H9 (cell line): ENCODE measurements around the gene MRTFA. TPM values are rescaled to one million over a fixed set of nuclear protein-coding genes. Genes with fewer than 3 reads are reported as not detected.

ENCODE experiments used
- DNase-seq: peaks from one replicate; pipeline ENCODE4 v3.0.0-alpha.2; 2017
- H2AFZ ChIP-seq: one replicate; pipeline ENCODE4 v1.6.1; 2013; ENCODE audit warnings: mild to moderate bottlenecking, low read length, control low read depth, moderate library complexity
- H2AK5ac ChIP-seq: 2 replicates; pipeline ENCODE4 v1.6.1; 2013; ENCODE audit warnings: low read length, control low read depth, mixed read lengths; ENCODE audit not compliant: insufficient read length
- H2BK120ac ChIP-seq: one replicate; pipeline ENCODE4 v1.6.1; 2013; ENCODE audit warnings: low read depth, mild to moderate bottlenecking, low read length, control low read depth, inconsistent platforms; ENCODE audit not compliant: poor library complexity, severe bottlenecking
- H2BK12ac ChIP-seq: 2 replicates; pipeline ENCODE4 v1.6.1; 2013; ENCODE audit warnings: low read length, control low read depth, mixed read lengths, low read depth; ENCODE audit not compliant: insufficient read length
- H2BK15ac ChIP-seq: 2 replicates; pipeline ENCODE4 v1.6.1; 2013; ENCODE audit warnings: low read depth, low read length, control low read depth
- H2BK20ac ChIP-seq: one replicate; pipeline ENCODE4 v1.6.1; 2013; ENCODE audit warnings: low read depth, mild to moderate bottlenecking, low read length, control low read depth, inconsistent platforms; ENCODE audit not compliant: poor library complexity, severe bottlenecking
- H2BK5ac ChIP-seq: 2 replicates; pipeline ENCODE4 v1.6.1; 2013; ENCODE audit warnings: low read length, control low read depth, mixed read lengths; ENCODE audit not compliant: insufficient read length
- H3K14ac ChIP-seq: 2 replicates; pipeline ENCODE4 v1.6.1; 2013; ENCODE audit warnings: low read length, control low read depth; ENCODE audit not compliant: insufficient read depth
- H3K18ac ChIP-seq: 2 replicates; pipeline ENCODE4 v1.6.1; 2013; ENCODE audit warnings: low read depth, mild to moderate bottlenecking, mixed read lengths, low read length, control low read depth; ENCODE audit not compliant: insufficient read length
- H3K23ac ChIP-seq: 2 replicates; pipeline ENCODE4 v1.6.1; 2013; ENCODE audit warnings: low read length, control low read depth, mixed read lengths, low read depth; ENCODE audit not compliant: insufficient read length
- H3K23me2 ChIP-seq: 2 replicates; pipeline ENCODE4 v1.6.1; 2013; ENCODE audit warnings: low read depth, mild to moderate bottlenecking, mixed read lengths, low read length, control low read depth; ENCODE audit not compliant: insufficient read length, poor library complexity, severe bottlenecking
- H3K27ac ChIP-seq: 2 replicates; pipeline ENCODE4 v1.5.1; 2013; ENCODE audit warnings: low read length, control low read depth, mixed read lengths, low read depth; ENCODE audit not compliant: insufficient read length
- H3K27me3 ChIP-seq: 2 replicates; pipeline ENCODE4 v1.6.1; 2013; ENCODE audit warnings: low read length, control low read depth, inconsistent platforms; ENCODE audit not compliant: insufficient read depth
- H3K4ac ChIP-seq: 2 replicates; pipeline ENCODE4 v1.6.1; 2013; ENCODE audit warnings: low read depth, mild to moderate bottlenecking, control low read depth, inconsistent platforms, low read length, moderate library complexity
- H3K4me1 ChIP-seq: 2 replicates; pipeline ENCODE4 v1.6.1; 2013; ENCODE audit warnings: low read length, control low read depth, inconsistent platforms; ENCODE audit not compliant: insufficient read depth
- H3K4me2 ChIP-seq: 2 replicates; pipeline ENCODE4 v1.6.1; 2013; ENCODE audit warnings: low read length, control low read depth, mixed read lengths; ENCODE audit not compliant: insufficient read length, insufficient read depth
- H3K56ac ChIP-seq: 2 replicates; pipeline ENCODE4 v1.6.1; 2013; ENCODE audit warnings: low read depth, mild to moderate bottlenecking, mixed read lengths, low read length, control low read depth; ENCODE audit not compliant: insufficient read length
- H3K79me1 ChIP-seq: 2 replicates; pipeline ENCODE4 v1.6.1; 2013; ENCODE audit warnings: low read depth, mild to moderate bottlenecking, moderate library complexity, low read length, control low read depth, inconsistent platforms; ENCODE audit not compliant: insufficient read depth, poor library complexity, severe bottlenecking
- H3K79me2 ChIP-seq: 2 replicates; pipeline ENCODE4 v1.6.1; 2013; ENCODE audit warnings: low read length, control low read depth, inconsistent platforms; ENCODE audit not compliant: insufficient read depth
- H3K9ac ChIP-seq: 2 replicates; pipeline ENCODE4 v1.6.1; 2013; ENCODE audit warnings: low read length, control low read depth, mixed read lengths; ENCODE audit not compliant: insufficient read length; ENCODE audit errors: extremely low read depth
- H3K9me3 ChIP-seq: one replicate; pipeline ENCODE4 v1.6.1; 2013; ENCODE audit warnings: low read depth, low read length, inconsistent platforms; ENCODE audit not compliant: control insufficient read depth
- H3T11ph ChIP-seq: one replicate; pipeline ENCODE4 v1.6.1; 2013; ENCODE audit warnings: mild to moderate bottlenecking, low read length, control low read depth, inconsistent platforms
- H4K20me1 ChIP-seq: one replicate; pipeline ENCODE4 v1.6.1; 2013; ENCODE audit not compliant: control insufficient read depth, insufficient read length, insufficient read depth
- H4K5ac ChIP-seq: 2 replicates; pipeline ENCODE4 v1.6.1; 2013; ENCODE audit warnings: low read depth, mild to moderate bottlenecking, mixed read lengths, low read length, control low read depth; ENCODE audit not compliant: insufficient read length
- H4K8ac ChIP-seq: replicated peaks from 2 replicates; pipeline ENCODE4 v1.6.1; 2013; ENCODE audit warnings: low read length, control low read depth, mixed read lengths, low read depth; ENCODE audit not compliant: insufficient read length
- H4K91ac ChIP-seq: 2 replicates; pipeline ENCODE4 v1.6.1; 2013; ENCODE audit warnings: low read depth, mild to moderate bottlenecking, moderate library complexity, mixed read lengths, low read length, control low read depth; ENCODE audit not compliant: insufficient read length
- H3K27ac Mint-ChIP-seq, 3 experiments: 2 replicates in 2 of 3; 3 replicates in 1 of 3; pipeline ENCODE4 v1.8.0; 2020 to 2021; ENCODE audit warnings: mixed read lengths in 3 of 3, mild to moderate bottlenecking in 1 of 3, moderate library complexity in 1 of 3
- H3K27me3 Mint-ChIP-seq: 2 replicates; pipeline ENCODE4 v1.8.0; 2021; ENCODE audit warnings: low read depth, mild to moderate bottlenecking, moderate library complexity, mixed read lengths
- H3K36me3 Mint-ChIP-seq, 3 experiments: 2 replicates in 2 of 3; 3 replicates in 1 of 3; pipeline ENCODE4 v1.8.0; 2020 to 2021; ENCODE audit warnings: low read depth in 3 of 3, mixed read lengths in 3 of 3; ENCODE audit not compliant: insufficient read depth in 1 of 3
- H3K4me1 Mint-ChIP-seq, 2 experiments: 2 replicates each; pipeline ENCODE4 v1.8.0; 2020; ENCODE audit warnings: mixed read lengths in 2 of 2
- H3K4me3 Mint-ChIP-seq, 2 experiments: 2 replicates in 1 of 2; 3 replicates in 1 of 2; pipeline ENCODE4 v1.8.0; 2020 to 2021; ENCODE audit warnings: mild to moderate bottlenecking in 2 of 2, mixed read lengths in 2 of 2, moderate library complexity in 1 of 2
- H3K9me3 Mint-ChIP-seq, 2 experiments: 2 replicates in 1 of 2; 3 replicates in 1 of 2; pipeline ENCODE4 v1.8.0; 2020; ENCODE audit warnings: mild to moderate bottlenecking in 2 of 2, mixed read lengths in 2 of 2, moderate library complexity in 1 of 2
- CTCF ChIP-seq: fragments of 200-600 bp; sonication (generic); conservative IDR thresholded peaks from 3 replicates; pipeline ENCODE4 v1.8.0; 2021; ENCODE audit warnings: antibody characterized with exemption, mild to moderate bottlenecking
- WGBS: extraction: QIAGEN DNeasy Blood & Tissue Kit; methylation state at CpG from one replicate; pipeline ENCODE4 v1.1.7; 2013; ENCODE audit warnings: missing lambda C conversion rate, low lambda C conversion rate, mixed read lengths; ENCODE audit not compliant: insufficient read length; ENCODE audit errors: extremely low coverage; 5-methylcytosine and 5-hydroxymethylcytosine counted together
- total RNA-seq: library from RNA; stranded (reverse); gene quantifications from 2 replicates; pipeline ENCODE4 v1.2.1, GENCODE V29; 2021

Gene MRTFA
- total RNA-seq, 1 experiment from 2014 or later = 38.1 TPM

- no peak for TF ChIP-seq CTCF
- no peaks in the 10 kb centered on the region for H3K23me2 ChIP-seq
- H4K8ac ChIP-seq = no peak overlapping the region
- no peak overlapping the region for H2BK20ac ChIP-seq
- H4K20me1 ChIP-seq = no peaks in the 10 kb centered on the region
- H3T11ph ChIP-seq = no peak overlapping the region
- H3K56ac ChIP-seq = no peak overlapping the region
- no peak overlapping the region for H3K4ac ChIP-seq
- DNase-seq = no peak
- no peak overlapping the region for H4K5ac ChIP-seq
- H2BK12ac ChIP-seq = no peak overlapping the region
- no peaks in the 10 kb centered on the region for H3K9me3 ChIP-seq
- no peaks in the 10 kb centered on the region for H3K79me1 ChIP-seq
- no peak overlapping the region for H2BK5ac ChIP-seq
- peaks cover 3% of the 10 kb centered on the region; the same call in 1 of the 2 replicates for H3K4me1 ChIP-seq
- no peak overlapping the region for H3K27ac ChIP-seq
- H3K14ac ChIP-seq = no peak overlapping the region
- H2BK15ac ChIP-seq = no peak overlapping the region
- no CpG with 5 or more reads among the region's 4 CpGs for whole genome bisulfite sequencing
- H3K36me3 Mint-ChIP-seq = peaks cover 9 to 22% (median 14%) of the 10 kb centered on the region in 3 experiments; a peak in 6 of 7 replicates
- H2AK5ac ChIP-seq = no peak overlapping the region
- no peak overlapping the region for H3K9ac ChIP-seq
- H2AFZ ChIP-seq = no peak overlapping the region
- peaks cover 3 to 7% of the 10 kb centered on the region in 2 experiments; a peak in 3 of 5 replicates for H3K9me3 Mint-ChIP-seq
- H3K23ac ChIP-seq = no peak overlapping the region
- no peaks in the 10 kb centered on the region for H3K27me3 Mint-ChIP-seq
- H3K4me2 ChIP-seq = no peak overlapping the region
- no peak overlapping the region for H3K4me3 Mint-ChIP-seq
- no peak overlapping the region for H3K18ac ChIP-seq
- peak overlapping the region in 1 of 3 experiments; percentile 56; a peak in 1 of 7 replicates for H3K27ac Mint-ChIP-seq
- H3K79me2 ChIP-seq = no peaks in the 10 kb centered on the region
- no peaks in the 10 kb centered on the region for H3K27me3 ChIP-seq
- no peak overlapping the region for H2BK120ac ChIP-seq
- no peak overlapping the region for H4K91ac ChIP-seq
- H3K4me1 Mint-ChIP-seq = peaks cover 15 to 19% of the 10 kb centered on the region in 2 experiments
Measured at GRCh38 chr22:40518840-40519239, 117.7 kb downstream of the MRTFA start.
